LHCN-M2 (cell line): ENCODE measurements around the gene ISYNA1. TPM values are rescaled to one million over a fixed set of nuclear protein-coding genes. Genes with fewer than 3 reads are reported as not detected.

ENCODE experiments used
- DNase-seq: peaks from one replicate; pipeline ENCODE4 v3.0.0-alpha.2; 2012; ENCODE audit warnings: low read depth
- total RNA-seq: library from RNA; depleted of rRNA; stranded (reverse); fragments of >200 nt; gene quantifications from 2 replicates; pipeline ENCODE4 v1.2.3, GENCODE V29; 2014

The ISYNA1 gene
- total RNA-seq, 1 experiment from 2014 or later, result 0.86 TPM

DNA sequence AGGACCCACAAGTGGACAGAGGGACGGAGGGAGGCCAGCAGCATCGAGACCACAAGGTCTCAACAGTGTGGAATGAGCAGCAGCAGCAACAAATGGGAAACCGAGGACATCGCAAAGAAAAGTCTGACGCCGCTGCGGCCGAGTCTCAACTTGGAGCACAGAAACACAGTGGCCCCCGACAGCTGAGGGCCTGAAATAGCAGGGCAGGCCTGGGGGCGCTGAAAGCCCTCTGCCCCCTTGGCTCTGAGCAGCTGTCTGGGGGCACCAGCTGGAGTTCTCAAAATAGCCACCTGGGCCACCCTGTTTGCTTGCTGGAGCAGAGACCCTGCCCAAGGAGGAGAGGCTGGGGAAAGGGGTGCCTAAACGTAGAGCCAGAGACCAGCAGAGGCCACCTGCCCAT is 5.9 kb upstream of the ISYNA1 start:
- DNase-seq, result no peak

DNA sequence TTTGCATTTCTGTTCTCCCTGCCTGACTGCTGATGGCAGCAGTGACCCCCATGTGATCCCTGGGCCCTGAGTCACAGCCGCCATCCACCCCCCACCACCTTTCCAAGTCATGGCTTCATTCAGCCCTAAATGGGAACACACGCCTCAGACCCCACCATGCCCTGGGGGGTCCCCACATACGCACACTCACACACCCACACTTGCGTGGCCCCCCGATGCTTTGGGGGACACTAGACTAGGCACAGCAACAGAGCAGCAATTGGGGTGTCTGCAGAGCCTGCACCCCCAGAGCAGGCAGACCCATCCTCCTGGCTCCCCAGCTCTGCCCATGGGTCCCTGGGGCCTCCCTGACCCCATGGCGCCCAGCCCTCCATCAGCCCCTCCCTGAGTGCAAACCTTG is 5.5 kb upstream of the ISYNA1 start:
- DNase-seq, result no peak

DNA sequence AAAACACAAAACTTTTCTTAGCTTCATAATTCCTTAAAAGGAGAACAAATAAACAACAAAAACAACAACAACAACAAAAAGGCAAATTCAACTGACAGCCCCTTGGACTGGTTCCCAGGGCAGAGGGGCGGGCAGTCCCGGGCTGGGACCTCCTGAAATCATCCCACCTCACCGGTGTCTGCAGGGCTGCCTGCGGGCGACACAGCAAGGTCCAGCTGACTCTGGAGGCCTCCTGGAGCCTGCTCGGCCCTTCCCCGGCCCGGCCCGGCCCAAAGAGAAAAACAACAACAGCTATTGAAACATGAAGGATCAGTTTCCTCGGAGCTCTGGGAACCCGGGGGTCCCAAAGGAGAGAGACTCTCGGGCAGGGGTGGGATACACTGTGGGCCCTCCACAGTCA is 5.0 kb upstream of the ISYNA1 start:
- DNase-seq, result no peak

DNA sequence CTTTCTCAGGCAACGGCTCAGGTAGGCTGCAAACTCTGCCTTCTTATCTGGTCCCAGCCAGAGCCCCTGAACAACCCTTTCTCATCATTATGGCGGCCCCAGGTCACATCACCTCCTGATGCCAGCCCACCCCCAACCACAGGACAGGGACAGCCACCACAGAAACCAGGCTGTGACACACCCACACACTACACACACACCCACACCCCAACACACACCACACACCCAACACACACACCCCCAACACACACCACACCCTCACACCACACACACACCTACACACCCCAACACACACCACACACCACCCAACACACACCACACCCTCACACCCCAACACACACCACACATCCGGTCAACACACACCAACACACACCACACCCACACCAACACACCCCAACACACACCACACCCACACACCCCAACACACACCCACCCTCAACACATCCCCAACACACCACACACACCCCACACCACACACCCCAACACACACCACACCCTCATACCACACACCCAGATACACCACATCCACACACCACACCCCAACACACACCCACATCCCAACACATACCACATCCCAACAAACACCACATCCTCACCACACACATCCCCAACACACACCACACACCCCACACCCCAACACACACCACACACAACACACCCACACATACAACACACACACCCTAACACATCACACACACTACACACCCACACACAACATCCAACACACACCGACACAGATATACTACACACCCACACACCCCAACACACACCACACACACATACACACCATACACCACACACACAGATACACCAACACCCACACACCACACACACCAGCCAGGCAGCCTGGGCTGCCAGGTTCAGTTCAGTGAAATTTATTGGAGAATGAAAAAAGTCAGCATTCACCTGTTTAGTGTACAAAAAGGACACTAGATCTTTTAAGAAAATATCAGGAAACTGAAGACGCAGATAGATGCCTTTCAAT is 4.2 kb upstream of the ISYNA1 start:
- DNase-seq, result no peak

DNA sequence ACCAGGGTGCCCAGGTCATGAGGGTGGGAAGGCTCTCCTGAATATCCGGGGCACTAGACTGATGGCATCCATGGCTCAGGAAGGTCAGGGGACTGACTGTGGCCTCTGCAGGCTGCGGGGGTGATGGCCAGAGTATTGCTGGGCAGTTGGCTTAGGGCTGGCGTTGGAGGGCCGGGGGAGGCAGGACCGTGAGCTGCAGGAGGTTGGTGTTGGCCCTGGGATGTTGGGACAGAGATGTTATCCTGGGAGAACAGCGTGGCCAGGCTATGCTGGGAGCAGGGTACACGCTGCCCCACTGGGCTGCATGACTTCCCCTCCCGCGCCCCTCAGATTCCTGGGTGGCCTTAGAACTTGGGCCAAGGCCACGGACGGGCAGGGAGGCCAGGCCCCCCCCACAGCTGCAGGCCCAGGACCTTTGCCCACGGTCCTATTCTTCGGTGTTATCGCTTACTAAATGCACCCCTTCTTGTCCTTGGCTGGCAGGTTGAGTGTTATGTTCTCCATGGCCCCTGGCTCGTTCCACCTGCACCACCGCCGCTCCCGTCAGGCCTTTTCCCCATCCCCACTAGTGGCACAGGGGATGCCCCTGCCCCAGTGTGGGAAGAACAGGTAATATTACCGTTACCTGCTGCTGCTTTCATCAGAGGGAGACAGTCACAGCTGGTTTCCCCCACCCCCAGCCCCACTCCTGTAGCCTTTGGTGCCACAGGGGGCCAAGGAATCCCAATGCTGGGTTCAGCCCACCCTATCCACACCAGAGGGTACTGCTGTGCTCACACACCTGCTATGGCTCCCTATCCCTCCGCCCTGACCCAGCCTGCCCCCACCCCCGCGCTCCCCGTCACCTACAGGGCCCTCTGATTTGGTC is 3.2 kb upstream of the ISYNA1 start:
- DNase-seq, result no peak

DNA sequence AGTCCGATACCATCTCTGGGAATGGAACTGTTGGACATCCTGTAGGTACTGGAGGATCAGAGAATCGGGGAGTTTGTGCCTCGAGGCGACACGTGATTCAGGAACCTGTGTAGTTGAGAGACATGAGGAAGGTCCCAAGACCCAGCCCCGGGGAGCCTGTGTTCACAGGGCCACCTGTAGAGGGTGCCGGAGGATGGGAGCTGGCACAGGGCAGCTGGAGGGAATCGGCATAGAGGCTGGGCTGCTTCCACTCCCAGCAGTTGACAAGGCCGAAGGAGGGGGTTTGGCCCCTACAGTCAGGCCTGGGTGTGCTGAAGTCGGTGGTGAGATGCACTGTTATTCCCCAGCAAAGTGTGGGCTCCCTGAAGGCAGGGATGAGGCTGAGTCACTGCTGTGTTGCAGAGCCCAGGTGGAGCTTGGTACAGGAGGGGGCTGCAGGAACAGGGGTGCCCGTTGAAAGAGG is 2.5 kb upstream of the ISYNA1 start:
- no peak for DNase-seq

DNA sequence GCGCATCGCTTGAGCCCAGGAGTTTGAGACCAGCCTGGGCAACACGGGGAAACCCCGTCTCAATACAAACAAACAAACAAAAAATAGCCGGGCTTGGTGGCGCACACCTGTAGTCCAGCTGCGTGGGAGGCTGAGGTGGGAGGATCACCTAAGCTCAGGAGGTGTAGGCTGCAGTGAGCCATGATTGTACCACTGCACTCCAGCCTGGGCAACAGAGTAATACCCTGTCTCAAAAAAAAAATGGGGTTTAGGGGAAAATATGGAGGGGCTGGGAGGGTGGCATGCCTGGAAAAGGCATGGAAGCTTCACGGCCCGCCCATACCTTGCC is 1.9 kb upstream of the ISYNA1 start:
- DNase-seq, result no peak

DNA sequence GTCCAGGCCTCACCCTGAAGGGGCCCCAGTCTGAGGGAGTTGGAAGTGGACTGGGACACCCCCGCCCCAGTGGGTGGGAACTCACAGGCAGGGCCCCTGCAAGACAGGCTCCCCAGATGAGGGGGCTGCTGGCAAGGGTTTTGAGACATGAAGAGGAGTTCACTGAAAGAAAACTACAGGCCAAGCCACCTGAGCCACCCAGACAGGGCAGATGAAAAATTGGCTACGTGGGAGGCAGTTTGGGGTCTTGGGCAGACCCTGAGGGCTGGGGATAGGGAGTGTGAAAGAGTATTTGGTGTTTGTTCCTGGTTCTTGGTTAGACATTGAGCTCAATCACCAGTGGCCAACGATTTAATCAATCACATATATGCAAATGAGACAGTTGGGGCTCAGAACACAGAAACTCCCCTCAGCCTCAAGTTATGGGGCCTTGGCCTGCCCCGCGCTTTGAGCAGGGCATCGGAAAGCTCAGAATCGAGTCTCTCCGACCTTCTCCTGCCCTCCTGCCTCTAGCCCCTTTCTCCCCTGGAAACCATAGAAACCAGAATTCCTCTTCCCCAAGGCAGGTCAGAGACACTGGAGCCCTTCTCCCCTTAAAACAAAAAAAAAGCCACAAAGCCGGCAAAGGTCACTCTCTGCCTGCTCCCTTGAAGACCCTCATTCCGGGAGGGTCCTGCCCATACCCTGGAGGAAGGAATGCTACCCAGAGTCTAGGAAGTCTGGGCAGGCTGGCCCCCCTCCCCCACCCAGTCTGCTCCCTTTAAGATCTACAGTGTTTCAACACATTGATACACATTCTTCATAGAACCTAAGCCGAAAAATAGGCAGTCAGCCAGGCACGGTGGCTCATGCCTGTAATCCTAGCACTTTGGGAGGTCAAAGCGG is 1.3 kb upstream of the ISYNA1 start:
- peak; percentile 54 for DNase-seq

DNA sequence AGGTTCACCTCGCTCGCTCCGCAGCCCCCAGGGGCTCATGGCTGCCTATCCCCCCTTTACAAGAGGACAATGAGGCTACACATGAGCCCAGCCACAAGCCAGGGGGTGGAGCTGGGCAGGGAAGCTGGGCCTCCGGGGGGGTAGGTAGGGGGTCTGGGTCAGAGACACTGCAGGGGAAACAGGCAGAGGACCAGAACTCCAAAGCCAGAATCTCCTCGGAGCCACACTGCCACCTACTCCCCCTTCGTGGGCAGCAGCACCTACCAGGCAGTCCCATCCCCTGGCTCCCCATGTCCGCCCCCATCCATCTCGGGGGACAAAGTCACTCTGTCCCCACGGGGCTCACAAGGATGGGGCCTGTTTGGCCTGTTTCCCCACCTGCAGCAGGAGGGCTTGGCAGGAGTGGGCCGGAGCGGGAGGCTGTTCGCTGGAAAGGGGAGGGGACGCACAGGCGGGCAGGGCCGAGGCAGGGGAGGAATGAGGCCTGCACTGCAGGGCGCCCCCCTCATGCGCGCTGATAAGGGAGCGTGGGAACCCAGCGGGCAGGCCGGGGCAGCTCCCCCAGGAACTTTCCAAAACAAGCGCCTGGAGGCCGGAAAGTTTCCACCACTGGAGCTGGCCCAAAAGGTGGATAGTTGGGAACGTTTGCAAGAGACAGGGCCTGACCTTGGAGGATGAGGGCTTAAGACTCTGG is 545 bp upstream of the ISYNA1 start:
- DNase-seq, result no peak

DNA sequence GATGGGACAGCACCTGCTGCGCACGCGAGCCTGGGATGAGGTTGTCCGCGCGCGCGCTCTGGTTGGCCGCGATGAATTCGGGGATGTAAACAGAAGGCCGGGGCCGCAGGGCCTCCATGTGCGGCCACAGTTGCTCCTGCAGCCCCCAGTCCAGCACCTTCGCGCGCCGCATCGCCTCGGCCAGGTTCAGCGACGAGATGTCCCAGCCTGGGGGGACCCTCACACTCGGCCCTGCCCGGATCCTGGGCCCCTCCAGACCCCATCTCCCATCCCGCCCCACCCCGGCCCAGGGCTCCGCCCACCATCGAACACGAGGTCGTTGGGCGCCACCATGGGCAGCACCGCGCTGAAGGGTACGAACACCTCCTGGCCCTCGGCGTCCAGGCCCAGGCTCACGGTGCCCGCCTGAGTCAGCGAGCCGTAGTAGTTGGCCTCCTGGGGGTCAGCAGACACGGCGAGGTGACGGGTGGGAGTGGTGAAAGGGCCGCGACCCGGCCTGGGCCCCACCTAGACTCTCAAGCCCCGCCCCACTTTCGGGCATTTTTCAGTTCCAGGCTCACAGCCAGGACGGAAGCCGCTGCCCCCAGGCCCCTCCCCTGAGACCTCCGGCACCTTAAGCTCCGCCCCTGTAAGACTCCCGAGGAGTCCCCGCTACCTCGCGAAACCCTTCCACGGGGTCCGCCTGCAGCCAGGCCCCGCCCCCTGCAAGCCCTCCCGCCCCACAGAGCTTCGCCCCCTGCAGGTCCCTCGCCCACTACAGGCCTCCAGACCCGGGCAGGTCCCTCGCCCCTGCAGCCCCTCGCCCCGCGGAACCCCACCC is 1.1 kb downstream of the ISYNA1 start:
- peak; percentile 56 for DNase-seq

DNA sequence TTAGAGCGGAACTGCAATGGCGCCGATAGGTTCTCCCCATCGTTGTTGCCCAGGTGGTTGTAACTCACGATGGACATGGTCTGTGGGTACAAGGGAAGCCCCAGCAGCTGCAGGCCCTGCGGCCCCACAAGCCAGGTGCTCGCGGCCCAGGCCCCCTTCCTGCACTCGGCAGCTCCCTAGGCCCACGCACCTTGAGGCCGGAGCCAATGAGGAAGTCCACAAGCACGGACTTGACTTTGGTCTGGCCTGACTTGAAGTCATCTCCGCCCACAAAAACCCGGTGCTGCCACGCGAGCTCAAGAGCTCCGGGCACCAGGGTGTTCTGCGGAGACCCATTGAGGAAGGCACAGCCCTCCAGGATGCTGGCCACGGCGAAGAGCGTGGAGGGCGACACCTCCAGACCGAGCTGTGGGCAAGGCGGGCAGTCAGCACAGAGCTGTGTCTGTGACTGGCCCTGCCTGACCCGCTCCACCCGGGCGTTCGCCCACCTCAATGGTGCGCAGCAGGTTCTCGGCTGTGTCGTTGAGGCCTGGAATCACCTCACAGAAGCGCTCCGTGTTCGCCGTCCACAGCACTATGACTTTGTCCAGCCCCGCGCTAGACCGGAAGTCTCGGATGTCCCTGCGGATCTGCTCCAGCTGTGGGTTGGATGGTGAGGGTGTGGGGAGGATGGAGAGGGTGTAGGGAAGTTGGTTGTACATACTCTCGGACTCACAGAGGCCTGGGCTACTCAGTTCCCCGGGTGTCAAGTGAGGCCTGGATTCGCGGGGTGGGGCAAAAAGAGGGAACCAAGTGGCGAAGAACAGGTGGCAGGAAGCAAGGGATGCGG is 1.9 kb downstream of the ISYNA1 start:
- DNase-seq, result no peak

DNA sequence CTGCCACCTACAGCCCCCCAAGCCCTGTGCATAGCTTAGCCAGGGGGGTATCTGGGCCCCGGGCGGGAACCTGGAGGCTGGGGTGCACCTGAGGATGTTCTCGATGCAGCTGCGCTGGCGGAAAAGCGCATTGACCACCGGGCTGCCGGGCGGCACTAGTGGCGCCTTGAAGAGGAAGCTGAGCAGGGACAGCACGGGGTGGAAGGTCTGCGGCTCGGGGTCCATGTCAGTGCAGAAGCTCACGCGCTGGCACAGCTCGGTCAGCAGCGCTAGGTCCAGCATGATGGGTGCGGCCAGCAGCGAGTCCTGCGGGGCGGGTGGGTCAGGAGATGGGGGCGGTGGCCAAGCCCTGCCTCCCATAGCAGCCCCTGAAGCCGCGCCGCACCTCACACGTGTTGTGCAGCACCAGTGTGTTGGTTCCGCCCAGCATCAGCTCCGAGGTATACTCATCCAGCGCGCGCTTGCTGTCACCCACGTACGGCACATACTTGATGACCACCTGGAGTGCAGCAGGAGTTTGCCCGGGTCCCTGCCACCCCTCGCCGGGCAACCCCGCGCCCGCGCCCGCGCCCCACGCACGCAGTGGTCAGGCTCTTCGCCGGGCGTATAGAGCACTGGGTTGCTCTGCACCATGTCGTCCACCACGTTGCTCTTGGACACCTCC is 2.6 kb downstream of the ISYNA1 start:
- no peak for DNase-seq

DNA sequence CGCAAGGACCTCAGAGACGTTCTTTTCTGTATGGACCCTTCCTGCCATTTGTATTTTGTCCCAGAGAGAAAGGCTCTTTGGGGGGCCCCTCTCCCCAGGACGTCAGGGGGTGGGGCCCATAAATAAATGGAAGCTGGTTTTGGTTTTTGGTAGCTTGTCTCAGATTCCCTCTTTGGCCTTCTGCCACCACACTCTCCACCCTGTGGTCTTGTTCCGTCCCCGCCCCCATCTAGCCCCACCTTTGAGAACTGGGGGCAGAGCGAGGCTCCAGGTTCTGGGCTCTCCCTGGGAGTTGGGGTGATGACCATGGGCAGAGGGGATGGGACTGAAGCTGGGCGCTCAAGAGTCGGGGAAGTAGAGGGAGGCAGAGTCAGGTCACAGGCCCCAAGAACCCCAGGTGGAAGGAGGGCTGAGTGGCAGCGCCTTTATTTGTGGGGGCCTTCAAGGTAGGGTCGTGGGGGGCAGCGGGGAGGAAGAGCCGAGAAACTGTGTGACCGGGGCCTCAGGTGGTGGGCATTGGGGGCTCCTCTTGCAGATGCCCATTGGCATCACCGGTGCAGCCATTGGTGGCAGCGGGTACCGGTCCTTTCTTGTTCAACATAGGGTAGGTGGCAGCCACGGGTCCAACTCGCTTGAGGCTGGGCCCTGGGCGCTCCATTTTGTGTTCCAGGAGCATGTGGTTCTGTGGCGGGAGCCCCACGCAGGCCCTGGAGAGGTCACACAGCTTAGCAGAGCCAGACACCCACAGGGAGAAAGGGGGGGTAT is 3.3 kb downstream of the ISYNA1 start:
- DNase-seq, result no peak

DNA sequence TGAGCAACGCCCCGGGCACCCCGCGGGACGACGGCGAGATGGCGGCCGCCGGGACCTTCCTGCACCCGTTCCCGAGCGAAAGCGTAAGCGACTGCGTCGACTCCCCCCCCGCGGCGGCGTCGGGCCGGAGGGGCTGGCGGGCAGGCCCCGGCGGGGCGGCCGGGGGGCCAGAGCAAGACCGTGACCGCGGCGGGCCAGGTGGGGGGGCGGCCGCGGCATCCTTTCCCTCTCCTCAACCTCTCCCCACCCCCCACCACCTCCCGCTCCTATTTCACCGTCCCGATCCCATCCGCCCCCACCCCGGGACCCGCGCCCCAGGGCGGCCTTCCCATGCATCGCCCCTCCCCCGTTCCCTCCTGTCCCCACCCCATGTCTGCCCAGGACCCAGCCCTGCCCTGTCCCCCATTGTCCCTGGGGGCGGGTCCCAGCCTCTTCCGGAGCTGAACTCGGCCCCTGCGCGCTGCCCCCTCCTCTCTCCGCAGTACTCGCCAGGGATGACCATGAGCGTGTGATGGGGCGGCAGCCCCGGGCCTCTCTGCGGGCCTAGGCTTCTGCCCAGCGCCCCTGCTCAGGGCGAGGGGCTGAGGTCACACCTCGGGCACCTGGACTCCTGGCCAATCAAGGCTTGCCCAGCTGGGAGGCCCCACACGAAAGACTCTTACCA is 4.1 kb downstream of the ISYNA1 start:
- no peak for DNase-seq

DNA sequence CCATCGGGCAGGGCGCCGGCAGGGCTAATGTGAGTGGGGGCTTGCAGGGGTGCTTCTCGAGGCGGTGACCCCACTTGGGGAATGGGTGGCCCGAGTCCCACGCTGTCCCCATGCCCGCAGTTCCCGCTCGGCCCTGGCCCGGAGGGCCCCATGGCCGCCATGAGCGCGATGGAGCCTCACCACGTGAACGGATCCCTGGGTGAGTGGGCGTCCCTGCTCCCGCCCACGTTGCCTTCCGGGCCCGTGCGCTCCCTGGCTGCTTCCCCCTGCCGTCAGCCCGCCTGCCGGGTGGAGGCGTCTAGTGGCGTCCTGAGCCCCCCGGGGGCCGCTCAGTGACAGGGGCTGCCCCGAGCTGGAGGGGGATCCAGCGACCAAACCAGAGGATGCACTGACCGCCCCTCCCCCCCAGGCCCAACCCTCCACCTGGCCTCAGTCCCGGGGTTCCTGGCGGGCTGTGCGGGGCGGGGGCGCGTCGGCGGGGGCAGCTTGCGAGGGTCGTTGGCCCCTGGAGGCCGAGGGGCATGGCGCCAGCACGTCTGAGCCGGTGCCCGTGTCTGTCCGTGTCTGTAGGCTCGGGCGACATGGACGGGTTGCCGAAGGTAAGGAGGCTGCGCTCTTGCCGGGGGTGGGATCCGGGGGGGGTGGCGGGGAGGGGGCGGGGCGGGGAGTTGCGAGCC is 4.8 kb downstream of the ISYNA1 start:
- no peak for DNase-seq

DNA sequence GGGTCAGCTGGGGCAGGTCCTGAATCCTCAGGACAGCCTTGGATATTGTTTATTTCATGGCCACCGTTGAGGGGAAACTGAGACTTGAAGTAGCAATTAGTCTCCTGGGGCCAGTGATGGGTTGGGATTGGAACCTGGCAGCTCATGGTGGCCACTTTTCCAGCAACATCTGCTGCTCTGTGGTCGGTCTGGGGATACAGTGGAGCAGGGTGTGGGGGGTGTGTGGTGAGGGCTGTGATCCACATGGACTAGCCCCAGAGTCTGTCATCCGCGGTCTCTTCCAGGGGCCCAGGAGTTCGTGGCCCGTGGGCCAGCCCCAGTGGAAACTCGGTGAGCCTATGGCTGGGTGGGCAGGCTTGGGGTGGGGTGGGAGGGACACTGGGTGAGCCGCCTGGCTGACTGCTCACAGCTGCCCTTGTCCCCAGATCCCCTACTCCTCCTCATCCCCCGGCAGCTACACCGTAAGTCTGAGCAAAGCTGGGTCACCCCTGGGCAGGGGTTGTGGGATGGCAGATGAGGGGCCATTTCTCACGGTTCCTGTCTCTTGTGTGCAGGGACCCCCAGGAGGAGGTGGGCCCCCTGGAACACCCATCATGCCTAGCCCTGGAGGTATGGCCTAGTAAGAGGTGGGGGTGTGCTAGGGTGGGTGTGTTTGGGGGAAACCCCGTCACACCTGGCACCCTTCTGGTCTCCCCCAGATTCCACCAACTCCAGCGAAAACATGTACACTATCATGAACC is 5.5 kb downstream of the ISYNA1 start:
- DNase-seq, result no peak
